NCI-H2081 (cell line): Measurements from ENCODE around the gene CCL25.

ENCODE experiments used
- DNase-seq, 2 experiments: peaks; one replicate each; lab custom pipeline; 2025; lab: John Stamatoyannopoulos, UW

CCL25 gene

GRCh38 chr19:8109890-8110662, 57.5 kb downstream of the CCL25 start:
- no peak for DNase-seq

- DNase-seq, result no peak
Observed at GRCh38 chr19:8110931-8111330, 58.4 kb downstream of the CCL25 start.

GRCh38 chr19:8111376-8111775, 58.8 kb downstream of the CCL25 start:
- no peak for DNase-seq
